HepG2 (cell line): ENCODE data around the gene IQCK. TPM values are rescaled to one million over a fixed set of nuclear protein-coding genes. Genes with fewer than 3 reads are reported as not detected.
A peak's percentile ranks its signal among the peaks of the same experiment; 100 is the strongest.

Source experiments
- BCL6 ChIP-seq: IDR thresholded peaks from 2 replicates; pipeline ENCODE4 v1.6.1; 2016; ENCODE audit warnings: missing genetic modification reagents, missing compliant biosample characterization
- FOXJ3 ChIP-seq: sonication (generic); formaldehyde crosslinking; IDR thresholded peaks from 2 replicates; pipeline ENCODE4 v1.4.0; 2020; ENCODE audit warnings: missing genetic modification reagents, mild to moderate bottlenecking, borderline replicate concordance
- FOXK1 ChIP-seq: sonication (generic); formaldehyde crosslinking; IDR thresholded peaks from 2 replicates; pipeline ENCODE4 v1.4.0; 2020; ENCODE audit warnings: low read depth, missing genetic modification reagents, borderline replicate concordance
- HHEX ChIP-seq: IDR thresholded peaks from 2 replicates; pipeline ENCODE4 v1.6.1; 2016; ENCODE audit warnings: control low read depth
- KDM5A ChIP-seq: fragments of 200-600 bp; sonication (generic); IDR thresholded peaks from 2 replicates; pipeline ENCODE4 v1.7.0; 2018; ENCODE audit warnings: antibody characterized with exemption, mild to moderate bottlenecking, low read length, borderline replicate concordance
- MED1 ChIP-seq: sonication (generic); formaldehyde crosslinking; IDR thresholded peaks from 2 replicates; pipeline ENCODE4 v1.4.0; 2020; ENCODE audit warnings: missing genetic modification reagents
- NFATC3 ChIP-seq: sonication (generic); formaldehyde crosslinking; IDR thresholded peaks from 2 replicates; pipeline ENCODE4 v1.5.1; 2020; ENCODE audit warnings: mild to moderate bottlenecking, missing genetic modification reagents
- REPIN1 ChIP-seq: sonication (generic); formaldehyde crosslinking; IDR thresholded peaks from 2 replicates; pipeline ENCODE4 v1.8.0; 2022; ENCODE audit warnings: missing genetic modification reagents, low read depth, mild to moderate bottlenecking, borderline replicate concordance
- REXO4 ChIP-seq: sonication (generic); formaldehyde crosslinking; IDR thresholded peaks from 2 replicates; pipeline ENCODE4 v1.8.0; 2022; ENCODE audit warnings: missing genetic modification reagents, mild to moderate bottlenecking, borderline replicate concordance
- SALL2 ChIP-seq: sonication (generic); formaldehyde crosslinking; IDR thresholded peaks from 2 replicates; pipeline ENCODE4 v1.8.1; 2023; ENCODE audit warnings: mild to moderate bottlenecking, missing genetic modification reagents, inconsistent platforms
- SMARCE1 ChIP-seq: fragments of 450-650 bp; IDR thresholded peaks from 2 replicates; pipeline ENCODE4 v1.6.1; 2017; ENCODE audit warnings: borderline replicate concordance
- TGIF2 ChIP-seq: IDR thresholded peaks from 2 replicates; pipeline ENCODE4 v1.6.1; 2016; ENCODE audit warnings: control low read depth, missing compliant biosample characterization
- TMF1 ChIP-seq: sonication (generic); formaldehyde crosslinking; IDR thresholded peaks from 2 replicates; pipeline ENCODE4 v1.8.1; 2022; ENCODE audit warnings: low read depth, missing genetic modification reagents
- ZKSCAN8 ChIP-seq: IDR thresholded peaks from 2 replicates; pipeline ENCODE4 v1.6.1; 2016; ENCODE audit warnings: borderline replicate concordance, missing genetic modification reagents, missing compliant biosample characterization
- ZMAT3 ChIP-seq: sonication (generic); formaldehyde crosslinking; conservative IDR thresholded peaks from 2 replicates; pipeline ENCODE4 v1.7.0; 2021; ENCODE audit warnings: missing genetic modification reagents
- ZNF282 ChIP-seq: fragments of 450-650 bp; IDR thresholded peaks from 2 replicates; pipeline ENCODE4 v1.6.1; 2018; ENCODE audit not compliant: partially characterized antibody
- ZNF589 ChIP-seq: sonication (generic); formaldehyde crosslinking; conservative IDR thresholded peaks from 2 replicates; pipeline ENCODE4 v1.8.0; 2022; ENCODE audit warnings: mild to moderate bottlenecking, moderate library complexity, missing genetic modification reagents
- polyA plus RNA-seq, 8 experiments: library from polyadenylated mRNA; depleted of rRNA in 3 of 8; stranded (reverse) in 7 of 8; unstranded in 1 of 8; fragments of >200 nt; fragmentation: Illumina TruSeq in 4 of 8; extraction: Trizol in 4 of 8; gene quantifications; 2 replicates each; pipeline versions ENCODE4 v1.2.1 to v1.2.3, GENCODE V29; 2011 to 2016; ENCODE audit warnings: low read depth in 4 of 8, missing spikeins in 1 of 8, mixed read lengths in 1 of 8; ENCODE audit not compliant: insufficient read depth in 1 of 8
- total RNA-seq, 5 experiments: library from RNA; depleted of rRNA; stranded (reverse); fragments of >200 nt; fragmentation: Illumina TruSeq; extraction: Trizol; gene quantifications; 2 replicates each; pipeline ENCODE4 v1.2.3, GENCODE V29; 2016; ENCODE audit warnings: low read depth in 1 of 5
- TF ChIP-seq, protein P1 (sequence below): sonication (generic); formaldehyde crosslinking; IDR thresholded peaks from 2 replicates; pipeline ENCODE4 v1.4.0; 2020; ENCODE audit warnings: missing genetic modification reagents, borderline replicate concordance
- TF ChIP-seq, protein P2 (sequence below): sonication (generic); formaldehyde crosslinking; IDR thresholded peaks from 2 replicates; pipeline ENCODE4 v1.9.0; 2022; ENCODE audit warnings: missing genetic modification reagents, mild to moderate bottlenecking, borderline replicate concordance
- TF ChIP-seq, protein P3 (sequence below): sonication (generic); formaldehyde crosslinking; IDR thresholded peaks from 2 replicates; pipeline ENCODE4 v1.5.0; 2020; ENCODE audit warnings: missing genetic modification reagents
- TF ChIP-seq, protein P4 (sequence below): sonication (generic); formaldehyde crosslinking; conservative IDR thresholded peaks from 2 replicates; pipeline ENCODE4 v1.4.0; 2020; ENCODE audit warnings: missing genetic modification reagents
- TF ChIP-seq, protein P5 (sequence below): sonication (generic); formaldehyde crosslinking; IDR thresholded peaks from 2 replicates; pipeline ENCODE4 v1.4.0; 2020; ENCODE audit warnings: missing genetic modification reagents
- TF ChIP-seq, protein P6 (sequence below): sonication (generic); formaldehyde crosslinking; IDR thresholded peaks from 2 replicates; pipeline ENCODE4 v1.4.0; 2020; ENCODE audit warnings: low read depth, mild to moderate bottlenecking, missing genetic modification reagents

The IQCK gene
- total and polyA plus RNA-seq, 2 of the 13 experiments (the other 11 are each of a cell fraction or from before 2014, with no cell fraction given): 5.1 to 7.3 TPM

DNA sequence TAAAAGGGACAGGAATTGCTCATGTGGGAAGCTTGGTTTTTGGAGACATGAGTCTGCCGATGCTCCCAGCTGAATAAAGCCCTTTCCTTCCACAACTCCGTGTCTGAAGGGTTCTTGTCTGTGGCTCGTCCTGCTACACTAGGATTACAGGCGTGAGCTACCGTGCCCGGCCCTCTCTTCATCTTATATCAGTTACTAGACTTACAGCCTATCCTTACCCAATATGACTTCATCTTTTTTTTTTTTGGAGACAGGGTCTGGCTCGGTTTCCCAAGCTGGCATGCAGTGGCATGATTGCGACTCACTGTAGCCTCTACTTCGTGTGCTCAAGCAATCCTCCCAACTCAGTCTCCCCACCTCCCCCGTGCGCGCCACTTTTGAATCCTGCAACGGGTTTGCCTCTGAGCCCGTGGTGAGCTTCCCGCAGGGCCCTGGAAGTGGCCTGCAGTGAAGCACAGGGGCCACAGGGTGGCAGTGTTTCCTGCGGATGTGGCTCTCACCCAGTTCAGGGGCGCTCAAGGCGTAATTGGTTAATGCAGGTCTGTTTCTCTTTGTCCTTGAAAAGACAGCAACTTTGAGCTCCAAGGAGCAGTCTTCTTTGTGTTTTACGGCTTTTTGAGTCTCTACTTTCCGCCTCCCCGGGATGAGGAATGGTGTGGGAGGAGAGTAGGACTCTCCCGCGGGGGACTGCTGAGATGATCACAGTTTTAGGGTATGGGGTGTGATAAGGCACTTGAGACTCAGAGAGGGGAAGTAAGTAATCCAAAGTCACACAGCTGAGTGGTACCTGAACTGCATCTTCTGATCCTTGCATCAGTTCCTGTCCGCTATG lies 189.3 kb downstream of the IQCK start (continued):
- TF ChIP-seq, protein P1, sequence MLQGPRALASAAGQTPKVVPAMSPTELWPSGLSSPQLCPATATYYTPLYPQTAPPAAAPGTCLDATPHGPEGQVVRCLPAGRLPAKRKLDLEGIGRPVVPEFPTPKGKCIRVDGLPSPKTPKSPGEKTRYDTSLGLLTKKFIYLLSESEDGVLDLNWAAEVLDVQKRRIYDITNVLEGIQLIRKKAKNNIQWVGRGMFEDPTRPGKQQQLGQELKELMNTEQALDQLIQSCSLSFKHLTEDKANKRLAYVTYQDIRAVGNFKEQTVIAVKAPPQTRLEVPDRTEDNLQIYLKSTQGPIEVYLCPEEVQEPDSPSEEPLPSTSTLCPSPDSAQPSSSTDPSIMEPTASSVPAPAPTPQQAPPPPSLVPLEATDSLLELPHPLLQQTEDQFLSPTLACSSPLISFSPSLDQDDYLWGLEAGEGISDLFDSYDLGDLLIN (CRISPR knock-in tag): no peak
- TF ChIP-seq, protein P2, sequence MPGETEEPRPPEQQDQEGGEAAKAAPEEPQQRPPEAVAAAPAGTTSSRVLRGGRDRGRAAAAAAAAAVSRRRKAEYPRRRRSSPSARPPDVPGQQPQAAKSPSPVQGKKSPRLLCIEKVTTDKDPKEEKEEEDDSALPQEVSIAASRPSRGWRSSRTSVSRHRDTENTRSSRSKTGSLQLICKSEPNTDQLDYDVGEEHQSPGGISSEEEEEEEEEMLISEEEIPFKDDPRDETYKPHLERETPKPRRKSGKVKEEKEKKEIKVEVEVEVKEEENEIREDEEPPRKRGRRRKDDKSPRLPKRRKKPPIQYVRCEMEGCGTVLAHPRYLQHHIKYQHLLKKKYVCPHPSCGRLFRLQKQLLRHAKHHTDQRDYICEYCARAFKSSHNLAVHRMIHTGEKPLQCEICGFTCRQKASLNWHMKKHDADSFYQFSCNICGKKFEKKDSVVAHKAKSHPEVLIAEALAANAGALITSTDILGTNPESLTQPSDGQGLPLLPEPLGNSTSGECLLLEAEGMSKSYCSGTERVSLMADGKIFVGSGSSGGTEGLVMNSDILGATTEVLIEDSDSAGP (CRISPR knock-in tag): peak; percentile 44; the same call in 1 of the 2 replicates
- TF ChIP-seq HHEX (CRISPR knock-in tag): no peak
- no peak for TF ChIP-seq MED1 (CRISPR knock-in tag)
- no peak for TF ChIP-seq TMF1 (CRISPR knock-in tag)
- TF ChIP-seq, protein P3, sequence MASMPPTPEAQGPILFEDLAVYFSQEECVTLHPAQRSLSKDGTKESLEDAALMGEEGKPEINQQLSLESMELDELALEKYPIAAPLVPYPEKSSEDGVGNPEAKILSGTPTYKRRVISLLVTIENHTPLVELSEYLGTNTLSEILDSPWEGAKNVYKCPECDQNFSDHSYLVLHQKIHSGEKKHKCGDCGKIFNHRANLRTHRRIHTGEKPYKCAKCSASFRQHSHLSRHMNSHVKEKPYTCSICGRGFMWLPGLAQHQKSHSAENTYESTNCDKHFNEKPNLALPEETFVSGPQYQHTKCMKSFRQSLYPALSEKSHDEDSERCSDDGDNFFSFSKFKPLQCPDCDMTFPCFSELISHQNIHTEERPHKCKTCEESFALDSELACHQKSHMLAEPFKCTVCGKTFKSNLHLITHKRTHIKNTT: no peak
- no peak for TF ChIP-seq NFATC3 (CRISPR knock-in tag)
- no peak for TF ChIP-seq KDM5A
- TF ChIP-seq SMARCE1: no peak
- TF ChIP-seq FOXK1 (CRISPR knock-in tag): no peak
- TF ChIP-seq REPIN1 (CRISPR knock-in tag): no peak
- TF ChIP-seq BCL6: no peak
- no peak for TF ChIP-seq ZNF282
- TF ChIP-seq FOXJ3: no peak
- TF ChIP-seq REXO4: no peak
- no peak for TF ChIP-seq ZMAT3
- TF ChIP-seq, protein P4, sequence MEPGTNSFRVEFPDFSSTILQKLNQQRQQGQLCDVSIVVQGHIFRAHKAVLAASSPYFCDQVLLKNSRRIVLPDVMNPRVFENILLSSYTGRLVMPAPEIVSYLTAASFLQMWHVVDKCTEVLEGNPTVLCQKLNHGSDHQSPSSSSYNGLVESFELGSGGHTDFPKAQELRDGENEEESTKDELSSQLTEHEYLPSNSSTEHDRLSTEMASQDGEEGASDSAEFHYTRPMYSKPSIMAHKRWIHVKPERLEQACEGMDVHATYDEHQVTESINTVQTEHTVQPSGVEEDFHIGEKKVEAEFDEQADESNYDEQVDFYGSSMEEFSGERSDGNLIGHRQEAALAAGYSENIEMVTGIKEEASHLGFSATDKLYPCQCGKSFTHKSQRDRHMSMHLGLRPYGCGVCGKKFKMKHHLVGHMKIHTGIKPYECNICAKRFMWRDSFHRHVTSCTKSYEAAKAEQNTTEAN: no peak
- no peak for TF ChIP-seq SALL2 (CRISPR knock-in tag)
- TF ChIP-seq, protein P5, sequence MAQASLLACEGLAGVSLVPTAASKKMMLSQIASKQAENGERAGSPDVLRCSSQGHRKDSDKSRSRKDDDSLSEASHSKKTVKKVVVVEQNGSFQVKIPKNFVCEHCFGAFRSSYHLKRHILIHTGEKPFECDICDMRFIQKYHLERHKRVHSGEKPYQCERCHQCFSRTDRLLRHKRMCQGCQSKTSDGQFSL: no peak
- no peak for TF ChIP-seq TGIF2 (CRISPR knock-in tag)
- TF ChIP-seq, protein P6, sequence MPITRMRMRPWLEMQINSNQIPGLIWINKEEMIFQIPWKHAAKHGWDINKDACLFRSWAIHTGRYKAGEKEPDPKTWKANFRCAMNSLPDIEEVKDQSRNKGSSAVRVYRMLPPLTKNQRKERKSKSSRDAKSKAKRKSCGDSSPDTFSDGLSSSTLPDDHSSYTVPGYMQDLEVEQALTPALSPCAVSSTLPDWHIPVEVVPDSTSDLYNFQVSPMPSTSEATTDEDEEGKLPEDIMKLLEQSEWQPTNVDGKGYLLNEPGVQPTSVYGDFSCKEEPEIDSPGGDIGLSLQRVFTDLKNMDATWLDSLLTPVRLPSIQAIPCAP: no peak
- no peak for TF ChIP-seq ZNF589
- TF ChIP-seq ZKSCAN8 (CRISPR knock-in tag): no peak
